CD4-positive, alpha-beta T cell treated with Interleukin-10 for 1 hour (primary cell): ENCODE results near the gene ANXA7.
"Not testable (repeated sequence)": the region's sequence is repeated elsewhere in the genome, so short reads cannot be mapped to it uniquely, and the experiment has no call there.

Source experiments
- DNase-seq: peaks from one replicate; pipeline ENCODE4 v3.0.0-alpha.2; 2020

Gene ANXA7

GRCh38 chr10:73407495-73407894 is 6.4 kb downstream of the ANXA7 start:
- DNase-seq: no peak

GRCh38 chr10:73406846-73407245 is 7.0 kb downstream of the ANXA7 start:
- no peak for DNase-seq

- DNase-seq: no peak
Observed at GRCh38 chr10:73405556-73405955, 8.3 kb downstream of the ANXA7 start.

GRCh38 chr10:73404690-73405089 is 9.2 kb downstream of the ANXA7 start:
- DNase-seq: no peak

GRCh38 chr10:73401636-73402035 is 12.2 kb downstream of the ANXA7 start:
- DNase-seq: no peak

GRCh38 chr10:73399063-73399462 is 14.8 kb downstream of the ANXA7 start:
- no peak for DNase-seq

- no peak for DNase-seq
Observed at GRCh38 chr10:73398024-73398423, 15.8 kb downstream of the ANXA7 start.

GRCh38 chr10:73394325-73394724 is 19.5 kb downstream of the ANXA7 start:
- DNase-seq: not testable (repeated sequence)

GRCh38 chr10:73388228-73388627 is 25.6 kb downstream of the ANXA7 start:
- DNase-seq: no peak

- DNase-seq: no peak
Observed at GRCh38 chr10:73386583-73386982, 27.3 kb downstream of the ANXA7 start.

- no peak for DNase-seq
Observed at GRCh38 chr10:73379064-73379748, 34.7 kb downstream of the ANXA7 start.

GRCh38 chr10:73376679-73377078 is 37.2 kb downstream of the ANXA7 start:
- DNase-seq: no peak

- DNase-seq: no peak
Observed at GRCh38 chr10:73368238-73368637, 45.6 kb downstream of the ANXA7 start.

- DNase-seq: no peak
Observed at GRCh38 chr10:73366381-73367298, 47.2 kb downstream of the ANXA7 start.

- DNase-seq: no peak
Observed at GRCh38 chr10:73364964-73365363, 48.9 kb downstream of the ANXA7 start.

GRCh38 chr10:73359492-73359891 is 54.4 kb downstream of the ANXA7 start:
- no peak for DNase-seq

- DNase-seq: peak; percentile 97
Observed at GRCh38 chr10:73358331-73359279, 55.3 kb downstream of the ANXA7 start, which contains the start of gene CFAP70. Gene CFAP70 (minus strand): TSS chr10:73358864. CDS start chr10:73354796, 4,068 bp downstream.

GRCh38 chr10:73357821-73358220 is 56.0 kb downstream of the ANXA7 start:
- DNase-seq: no peak

GRCh38 chr10:73357166-73357565 is 56.7 kb downstream of the ANXA7 start:
- DNase-seq: no peak

GRCh38 chr10:73344269-73344668 is 69.6 kb downstream of the ANXA7 start:
- DNase-seq: no peak

GRCh38 chr10:73340121-73340520 is 73.7 kb downstream of the ANXA7 start:
- DNase-seq: no peak

- DNase-seq: no peak
Observed at GRCh38 chr10:73339436-73339835, 74.4 kb downstream of the ANXA7 start.
